ENCODE results near the gene ERN1. TPM values are rescaled to one million over a fixed set of nuclear protein-coding genes. Genes with fewer than 3 reads are reported as not detected.

ERN1 gene
- total and polyA plus RNA-seq, 2 experiments from 2014 or later, result 8.9 to 12.4 TPM

DNA sequence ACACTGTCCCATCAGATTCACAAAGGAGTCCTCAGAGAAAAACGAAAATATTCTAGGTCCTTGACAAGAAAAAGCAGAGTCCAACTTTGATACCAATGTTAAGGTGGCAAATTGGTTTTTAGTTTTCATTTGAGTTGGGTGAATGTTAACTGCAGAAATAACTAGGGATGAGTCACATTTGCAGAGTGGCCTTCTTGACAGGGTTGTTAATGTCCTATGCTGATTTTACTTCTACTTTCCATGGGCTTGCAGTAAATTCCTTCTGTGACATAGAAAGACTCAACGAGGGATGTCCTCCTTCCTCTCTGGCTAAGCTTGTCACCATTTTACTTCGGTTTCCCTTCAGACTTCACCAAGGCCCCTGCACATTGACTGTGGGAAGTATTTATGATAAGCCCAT is 62.3 kb downstream of the ERN1 start:
- no peak overlapping the region for H3K4me3 ChIP-seq
- H3K27ac ChIP-seq, result no peak overlapping the region
- peaks cover 13% of the 10 kb centered on the region for H3K4me1 ChIP-seq (ENCODE audit: low read depth)
- no peaks in the 10 kb centered on the region for H3K36me3 ChIP-seq
- TF ChIP-seq, protein P1, sequence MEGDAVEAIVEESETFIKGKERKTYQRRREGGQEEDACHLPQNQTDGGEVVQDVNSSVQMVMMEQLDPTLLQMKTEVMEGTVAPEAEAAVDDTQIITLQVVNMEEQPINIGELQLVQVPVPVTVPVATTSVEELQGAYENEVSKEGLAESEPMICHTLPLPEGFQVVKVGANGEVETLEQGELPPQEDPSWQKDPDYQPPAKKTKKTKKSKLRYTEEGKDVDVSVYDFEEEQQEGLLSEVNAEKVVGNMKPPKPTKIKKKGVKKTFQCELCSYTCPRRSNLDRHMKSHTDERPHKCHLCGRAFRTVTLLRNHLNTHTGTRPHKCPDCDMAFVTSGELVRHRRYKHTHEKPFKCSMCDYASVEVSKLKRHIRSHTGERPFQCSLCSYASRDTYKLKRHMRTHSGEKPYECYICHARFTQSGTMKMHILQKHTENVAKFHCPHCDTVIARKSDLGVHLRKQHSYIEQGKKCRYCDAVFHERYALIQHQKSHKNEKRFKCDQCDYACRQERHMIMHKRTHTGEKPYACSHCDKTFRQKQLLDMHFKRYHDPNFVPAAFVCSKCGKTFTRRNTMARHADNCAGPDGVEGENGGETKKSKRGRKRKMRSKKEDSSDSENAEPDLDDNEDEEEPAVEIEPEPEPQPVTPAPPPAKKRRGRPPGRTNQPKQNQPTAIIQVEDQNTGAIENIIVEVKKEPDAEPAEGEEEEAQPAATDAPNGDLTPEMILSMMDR (IDR thresholded peaks at IDR 0.05; ENCODE audit: low read depth, low read length), result no peak
- DNase-seq (ENCODE audit: low read depth in 1 of 2, low spot score in 1 of 2), result no peak
- no peaks in the 10 kb centered on the region for H3K27me3 ChIP-seq
- H3K9me3 ChIP-seq (ENCODE audit: low read depth), result no peaks in the 10 kb centered on the region

DNA sequence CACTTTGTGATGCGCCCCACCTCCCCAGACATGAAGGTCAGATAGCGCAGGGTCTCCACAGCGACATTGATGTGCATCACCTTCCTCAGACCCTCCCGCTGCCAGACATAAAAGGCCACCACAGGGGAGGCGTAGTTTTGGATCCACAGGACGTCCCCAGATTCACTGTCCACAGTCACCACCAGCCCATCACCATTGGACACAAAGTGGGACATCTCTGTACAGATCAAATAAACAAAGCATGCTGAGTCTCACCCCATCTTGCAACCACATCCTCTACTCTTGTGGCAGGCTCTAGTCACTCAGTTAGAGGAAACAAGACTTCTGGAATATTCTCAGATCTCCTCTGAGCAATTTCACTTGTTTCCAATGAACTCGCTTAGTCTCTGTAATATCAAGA is 63.2 kb downstream of the ERN1 start:
- Histone ChIP-seq H3K4me1 (ENCODE audit: low read depth) (peaks cover 13% of the 10 kb centered on the region), H3K27ac (no peak overlapping the region), H3K9me3 (ENCODE audit: low read depth) (no peaks in the 10 kb centered on the region), H3K36me3 (no peaks in the 10 kb centered on the region), H3K27me3 (no peaks in the 10 kb centered on the region), H3K4me3 (no peak overlapping the region)
- TF ChIP-seq, protein P1 (IDR thresholded peaks at IDR 0.05; ENCODE audit: low read depth, low read length), result no peak
- DNase-seq (ENCODE audit: low read depth in 1 of 2, low spot score in 1 of 2), result no peak

DNA sequence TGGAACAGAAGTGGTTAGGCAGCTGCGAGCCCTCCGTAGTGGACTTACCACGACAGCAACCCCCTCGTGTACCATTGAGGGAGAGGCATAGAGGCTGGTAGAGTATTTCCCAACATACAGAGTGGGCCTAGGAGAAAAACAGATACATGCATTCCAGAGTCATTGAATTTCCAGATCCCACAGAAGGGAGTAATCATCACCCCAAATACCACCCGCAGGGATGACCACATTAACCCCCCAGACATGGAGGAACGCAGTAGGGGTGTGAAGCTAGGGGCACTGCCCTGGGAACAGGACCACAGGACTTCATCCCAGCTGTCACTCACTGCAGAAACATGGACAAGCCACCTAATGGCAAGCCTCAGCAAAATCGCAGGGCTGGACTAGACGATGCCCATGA is 64.8 kb downstream of the ERN1 start:
- H3K4me1 ChIP-seq (ENCODE audit: low read depth), result peaks cover 13% of the 10 kb centered on the region
- H3K27ac ChIP-seq, result no peak overlapping the region
- TF ChIP-seq, protein P1 (IDR thresholded peaks at IDR 0.05; ENCODE audit: low read depth, low read length), result no peak
- no peaks in the 10 kb centered on the region for H3K36me3 ChIP-seq
- no peak for DNase-seq (ENCODE audit: low read depth in 1 of 2, low spot score in 1 of 2)
- no peak overlapping the region for H3K4me3 ChIP-seq
- no peaks in the 10 kb centered on the region for H3K9me3 ChIP-seq (ENCODE audit: low read depth)
- no peaks in the 10 kb centered on the region for H3K27me3 ChIP-seq

DNA sequence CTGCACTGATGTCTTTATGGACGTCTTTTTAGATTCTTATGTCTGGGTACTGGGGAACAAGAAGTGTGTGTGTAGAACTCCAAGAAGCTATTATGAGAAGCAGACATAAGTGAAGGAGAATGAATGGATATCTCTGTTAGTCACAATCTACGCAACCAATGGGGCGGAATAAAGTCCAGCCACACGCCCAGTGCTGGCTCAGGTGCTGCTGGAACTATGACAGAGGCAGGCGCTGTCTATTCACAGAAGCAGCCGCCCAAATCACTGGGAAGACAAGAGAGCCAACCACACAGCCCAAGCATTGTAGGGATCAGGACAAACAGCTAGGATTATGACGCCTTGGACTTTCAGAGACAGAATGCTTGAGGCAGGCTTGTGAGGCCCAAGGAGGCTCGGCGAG is 65.6 kb downstream of the ERN1 start:
- H3K36me3 ChIP-seq, result no peaks in the 10 kb centered on the region
- no peak overlapping the region for H3K4me3 ChIP-seq
- TF ChIP-seq, protein P1 (IDR thresholded peaks at IDR 0.05; ENCODE audit: low read depth, low read length), result no peak
- H3K9me3 ChIP-seq (ENCODE audit: low read depth), result no peaks in the 10 kb centered on the region
- H3K27ac ChIP-seq, result no peak overlapping the region
- H3K4me1 ChIP-seq (ENCODE audit: low read depth), result peaks cover 13% of the 10 kb centered on the region
- no peak for DNase-seq (ENCODE audit: low read depth in 1 of 2, low spot score in 1 of 2)
- no peaks in the 10 kb centered on the region for H3K27me3 ChIP-seq

DNA sequence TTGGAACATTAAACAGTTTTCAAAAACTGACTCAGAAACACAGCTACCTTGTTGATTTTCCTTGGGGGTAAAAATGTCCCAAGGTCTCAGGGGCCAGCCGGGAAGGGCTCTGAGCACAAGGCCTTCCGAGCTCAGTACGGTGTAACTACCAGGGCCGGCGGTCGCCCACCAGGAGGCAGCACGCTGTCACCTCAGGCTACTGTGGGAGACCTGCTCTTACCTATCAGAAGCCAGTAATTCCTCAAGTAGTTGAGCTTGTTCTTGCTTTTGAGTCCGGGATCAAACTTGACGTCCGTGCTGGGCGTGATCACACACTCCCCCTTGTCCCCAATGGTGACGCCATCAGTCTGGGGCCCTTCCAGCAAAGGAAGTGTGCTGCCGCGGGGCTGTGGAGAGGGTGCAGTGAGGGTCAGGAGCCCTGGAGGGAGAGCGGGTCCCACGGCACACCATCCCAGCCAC is 66.1 kb downstream of the ERN1 start:
- Histone ChIP-seq H3K9me3 (ENCODE audit: low read depth) (no peaks in the 10 kb centered on the region), H3K27me3 (no peaks in the 10 kb centered on the region), H3K27ac (no peak overlapping the region), H3K4me1 (ENCODE audit: low read depth) (peaks cover 13% of the 10 kb centered on the region), H3K4me3 (no peak overlapping the region), H3K36me3 (no peaks in the 10 kb centered on the region)
- TF ChIP-seq, protein P1 (IDR thresholded peaks at IDR 0.05; ENCODE audit: low read depth, low read length), result peak; percentile 41
- DNase-seq (ENCODE audit: low read depth in 1 of 2, low spot score in 1 of 2), result peak; percentile 68 to 79

DNA sequence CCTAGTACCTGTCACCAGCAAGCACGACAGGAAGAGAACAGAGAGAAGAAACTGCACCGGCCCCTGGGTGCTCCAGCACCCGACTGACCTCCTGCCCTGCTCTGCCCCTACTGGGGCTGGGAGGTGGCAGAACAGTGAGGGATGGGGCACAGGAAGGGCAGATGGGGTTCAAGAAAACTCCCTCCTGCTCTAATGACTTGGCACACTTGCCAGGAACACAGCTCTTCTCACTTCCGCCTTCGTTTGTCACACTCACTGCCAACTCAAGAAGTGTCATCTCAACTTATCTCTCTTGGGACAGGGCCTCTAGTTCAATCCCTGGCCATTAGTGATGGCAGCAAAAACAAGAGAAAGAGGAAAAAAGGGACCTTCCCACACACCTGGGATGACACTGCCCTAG is 66.9 kb downstream of the ERN1 start:
- Histone ChIP-seq H3K27ac (no peak overlapping the region), H3K27me3 (no peaks in the 10 kb centered on the region), H3K36me3 (no peaks in the 10 kb centered on the region), H3K4me1 (ENCODE audit: low read depth) (peaks cover 13% of the 10 kb centered on the region), H3K4me3 (no peak overlapping the region), H3K9me3 (ENCODE audit: low read depth) (no peaks in the 10 kb centered on the region)
- TF ChIP-seq, protein P1 (IDR thresholded peaks at IDR 0.05; ENCODE audit: low read depth, low read length), result no peak
- DNase-seq (ENCODE audit: low read depth in 1 of 2, low spot score in 1 of 2), result no peak

All from cardiac muscle cell (in vitro differentiated cells and primary cell).